Vagina (tissue), 2 donors: Measurements from ENCODE around the gene TTC7B.

ENCODE experiments used
- POLR2A ChIP-seq, 2 donors: fragments of 450-650 bp; IDR thresholded peaks; one replicate each; pipeline ENCODE4 v1.6.1; 2017; ENCODE audit warnings: antibody characterized with exemption in 2 of 2, mild to moderate bottlenecking in 2 of 2, moderate library complexity in 2 of 2
- POLR2AphosphoS5 ChIP-seq, 2 donors: sonication (generic); formaldehyde crosslinking; IDR thresholded peaks; one replicate each; pipeline ENCODE4 v1.9.0; 2017; ENCODE audit warnings: antibody characterized with exemption in 2 of 2, mild to moderate bottlenecking in 2 of 2, low read depth in 1 of 2; ENCODE audit not compliant: insufficient read depth in 1 of 2
- TF ChIP-seq, protein P1 (sequence below), 3 experiments: fragments of 450-650 bp in 2 of 3; fragments of 200-600 bp in 1 of 3; sonication (generic) in 1 of 3; IDR thresholded peaks; one replicate each; pipeline ENCODE4 v1.5.1; 2017 to 2019; ENCODE audit warnings: antibody characterized with exemption in 3 of 3, mild to moderate bottlenecking in 2 of 3, moderate library complexity in 2 of 3

DNA sequence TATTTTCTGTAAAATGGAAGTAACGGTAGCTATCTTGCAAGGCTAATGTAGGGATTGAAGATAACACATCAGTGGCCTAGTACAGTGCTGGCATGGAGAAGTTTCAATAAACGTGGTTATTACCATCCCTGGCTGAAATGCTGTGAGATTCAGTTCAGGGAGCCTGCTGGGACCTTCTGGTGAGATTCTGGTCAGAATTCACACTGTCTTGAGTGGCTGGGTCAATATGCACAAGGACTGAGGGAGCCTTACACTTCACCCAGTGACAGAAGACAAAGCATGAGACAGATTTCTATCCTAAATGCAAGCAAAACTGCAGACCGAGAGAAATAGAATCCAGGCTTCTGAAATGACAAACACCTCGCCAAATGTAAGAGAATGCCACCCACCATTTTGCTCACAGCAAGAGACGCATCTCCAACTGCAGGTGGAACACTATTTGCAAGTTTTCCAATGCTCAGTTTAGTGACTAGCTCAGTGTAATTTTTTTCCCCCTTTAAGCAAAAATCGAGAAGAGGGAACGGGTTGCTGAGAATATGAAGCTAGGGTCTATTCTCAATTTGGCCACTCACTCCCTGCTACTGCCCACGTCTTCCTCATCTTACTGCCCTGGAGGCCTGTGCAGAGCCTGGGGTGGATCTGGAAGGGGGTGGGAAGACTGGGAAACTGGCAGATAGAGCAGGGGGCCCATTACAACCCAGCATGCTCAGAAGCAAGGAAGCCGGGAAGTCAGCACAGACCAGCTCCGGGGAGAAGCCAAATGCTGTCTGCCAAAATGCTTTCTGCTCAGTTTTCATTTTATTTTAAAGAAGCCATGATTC is 201.3 kb downstream of the TTC7B start:
- TF ChIP-seq, protein P1, sequence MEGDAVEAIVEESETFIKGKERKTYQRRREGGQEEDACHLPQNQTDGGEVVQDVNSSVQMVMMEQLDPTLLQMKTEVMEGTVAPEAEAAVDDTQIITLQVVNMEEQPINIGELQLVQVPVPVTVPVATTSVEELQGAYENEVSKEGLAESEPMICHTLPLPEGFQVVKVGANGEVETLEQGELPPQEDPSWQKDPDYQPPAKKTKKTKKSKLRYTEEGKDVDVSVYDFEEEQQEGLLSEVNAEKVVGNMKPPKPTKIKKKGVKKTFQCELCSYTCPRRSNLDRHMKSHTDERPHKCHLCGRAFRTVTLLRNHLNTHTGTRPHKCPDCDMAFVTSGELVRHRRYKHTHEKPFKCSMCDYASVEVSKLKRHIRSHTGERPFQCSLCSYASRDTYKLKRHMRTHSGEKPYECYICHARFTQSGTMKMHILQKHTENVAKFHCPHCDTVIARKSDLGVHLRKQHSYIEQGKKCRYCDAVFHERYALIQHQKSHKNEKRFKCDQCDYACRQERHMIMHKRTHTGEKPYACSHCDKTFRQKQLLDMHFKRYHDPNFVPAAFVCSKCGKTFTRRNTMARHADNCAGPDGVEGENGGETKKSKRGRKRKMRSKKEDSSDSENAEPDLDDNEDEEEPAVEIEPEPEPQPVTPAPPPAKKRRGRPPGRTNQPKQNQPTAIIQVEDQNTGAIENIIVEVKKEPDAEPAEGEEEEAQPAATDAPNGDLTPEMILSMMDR (IDR thresholded peaks at IDR 0.05) = no peak
- no peak for TF ChIP-seq POLR2A (IDR thresholded peaks at IDR 0.05)
- TF ChIP-seq POLR2AphosphoS5 (IDR thresholded peaks at IDR 0.05; ENCODE audit: insufficient read depth in 1 of 2, low read depth in 1 of 2) = no peak
